Measurements from ENCODE around the gene ATP13A2.

GRCh38 chr1:17059391-17060305 lies 47.9 kb upstream of the ATP13A2 start:
- TF ChIP-seq, protein P1, sequence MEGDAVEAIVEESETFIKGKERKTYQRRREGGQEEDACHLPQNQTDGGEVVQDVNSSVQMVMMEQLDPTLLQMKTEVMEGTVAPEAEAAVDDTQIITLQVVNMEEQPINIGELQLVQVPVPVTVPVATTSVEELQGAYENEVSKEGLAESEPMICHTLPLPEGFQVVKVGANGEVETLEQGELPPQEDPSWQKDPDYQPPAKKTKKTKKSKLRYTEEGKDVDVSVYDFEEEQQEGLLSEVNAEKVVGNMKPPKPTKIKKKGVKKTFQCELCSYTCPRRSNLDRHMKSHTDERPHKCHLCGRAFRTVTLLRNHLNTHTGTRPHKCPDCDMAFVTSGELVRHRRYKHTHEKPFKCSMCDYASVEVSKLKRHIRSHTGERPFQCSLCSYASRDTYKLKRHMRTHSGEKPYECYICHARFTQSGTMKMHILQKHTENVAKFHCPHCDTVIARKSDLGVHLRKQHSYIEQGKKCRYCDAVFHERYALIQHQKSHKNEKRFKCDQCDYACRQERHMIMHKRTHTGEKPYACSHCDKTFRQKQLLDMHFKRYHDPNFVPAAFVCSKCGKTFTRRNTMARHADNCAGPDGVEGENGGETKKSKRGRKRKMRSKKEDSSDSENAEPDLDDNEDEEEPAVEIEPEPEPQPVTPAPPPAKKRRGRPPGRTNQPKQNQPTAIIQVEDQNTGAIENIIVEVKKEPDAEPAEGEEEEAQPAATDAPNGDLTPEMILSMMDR (IDR thresholded peaks at IDR 0.05): peak in 5 of 7 experiments; percentile 51 to 64 (median 61)
- TF ChIP-seq POLR2A (IDR thresholded peaks at IDR 0.05) (no peak), EP300 (IDR thresholded peaks at IDR 0.05) (no peak), POLR2AphosphoS5 (IDR thresholded peaks at IDR 0.05) (peak in 1 of 3 donors; percentile 14)

All from stomach (tissue), 4 donors.